Middle frontal gyrus (tissue), 1 donor: ENCODE results near the gene ZNF646.

Source experiments
- DNase-seq: peaks from one replicate; pipeline ENCODE4 v3.0.0-alpha.2; 2015; ENCODE audit warnings: low spot score; ENCODE audit errors: extremely low spot score

ZNF646 gene

GRCh38 chr16:31073970-31074813 is at the start of gene ZNF646, which contains the start of gene ZNF668:
ZNF646 (plus strand) TSS chr16:31074422; CDS start chr16:31076325, 1,903 bp downstream.
ZNF668 (minus strand) TSS chr16:31074240; CDS start chr16:31064459, 9,781 bp downstream.
- DNase-seq: peak; percentile 100

GRCh38 chr16:31025339-31025738 is 48.9 kb upstream of the ZNF646 start:
- DNase-seq: no peak

- DNase-seq: no peak
These were observed 45.0 kb upstream of the ZNF646 start for GRCh38 chr16:31029272-31029671.

GRCh38 chr16:31031276-31031675 is 42.9 kb upstream of the ZNF646 start:
- DNase-seq: no peak

GRCh38 chr16:31032736-31033708 is 41.2 kb upstream of the ZNF646 start, which contains the start of gene STX4:
STX4 (plus strand) TSS chr16:31033558; CDS start chr16:31033806, 248 bp downstream.
- peak; percentile 99 for DNase-seq

- DNase-seq: peak; percentile 80
These were observed 40.3 kb upstream of the ZNF646 start for GRCh38 chr16:31033709-31034492.

- no peak for DNase-seq
These were observed 37.5 kb upstream of the ZNF646 start for GRCh38 chr16:31036691-31037090.

GRCh38 chr16:31038993-31039392 is 35.2 kb upstream of the ZNF646 start:
- DNase-seq: no peak

- DNase-seq: no peak
These were observed 31.4 kb upstream of the ZNF646 start for GRCh38 chr16:31042866-31043265.

GRCh38 chr16:31043352-31043751 is 30.9 kb upstream of the ZNF646 start:
- DNase-seq: no peak

- no peak for DNase-seq
These were observed 30.2 kb upstream of the ZNF646 start for GRCh38 chr16:31043898-31044481.

GRCh38 chr16:31050280-31051030 is 23.8 kb upstream of the ZNF646 start:
- no peak for DNase-seq

- DNase-seq: no peak
These were observed 22.1 kb upstream of the ZNF646 start for GRCh38 chr16:31052114-31052513.

GRCh38 chr16:31055613-31056012 is 18.6 kb upstream of the ZNF646 start:
- no peak for DNase-seq

GRCh38 chr16:31061126-31061812 is 13.0 kb upstream of the ZNF646 start:
- no peak for DNase-seq

- DNase-seq: no peak
These were observed 12.3 kb upstream of the ZNF646 start for GRCh38 chr16:31061813-31062440.

GRCh38 chr16:31063495-31063842 is 10.8 kb upstream of the ZNF646 start:
- DNase-seq: no peak

- no peak for DNase-seq
These were observed 10.2 kb upstream of the ZNF646 start for GRCh38 chr16:31063843-31064611.
